H1 (cell line): ENCODE data around the gene MITF. TPM values are rescaled to one million over a fixed set of nuclear protein-coding genes. Genes with fewer than 3 reads are reported as not detected.

Experiments
- ATF3 ChIP-seq: IDR thresholded peaks from 2 replicates; pipeline ENCODE4 v1.6.1; 2011; ENCODE audit warnings: low read depth, mild to moderate bottlenecking, low read length; ENCODE audit not compliant: insufficient read depth
- CHD1 ChIP-seq: IDR thresholded peaks from 2 replicates; pipeline ENCODE4 v1.6.1; 2012; ENCODE audit warnings: low read depth, low read length, improper control_type of control experiment
- CTCF ChIP-seq, 3 experiments: IDR thresholded peaks; 1 replicate in 2 of 3; 2 replicates in 1 of 3; pipeline versions ENCODE4 v1.5.1 to v1.6.1; 2011; ENCODE audit warnings: low read length in 3 of 3, mild to moderate bottlenecking in 3 of 3, inconsistent platforms in 2 of 3, low read depth in 1 of 3, moderate library complexity in 1 of 3; ENCODE audit not compliant: insufficient read depth in 1 of 3; ENCODE audit errors: control extremely low read depth in 1 of 3
- E2F6 ChIP-seq: IDR thresholded peaks from 2 replicates; pipeline ENCODE4 v1.6.1; 2012; ENCODE audit warnings: inconsistent platforms
- HDAC6 ChIP-seq: IDR thresholded peaks from one replicate; pipeline ENCODE4 v1.7.1; 2012; ENCODE audit warnings: low read depth, mild to moderate bottlenecking, inconsistent platforms, low read length, moderate library complexity
- JUN ChIP-seq: IDR thresholded peaks from 2 replicates; pipeline ENCODE4 v1.6.1; 2011; ENCODE audit warnings: low read depth, mild to moderate bottlenecking, improper control_type of control experiment, low read length
- SUZ12 ChIP-seq: fragments of 200-600 bp; sonication (generic); IDR thresholded peaks from 2 replicates; pipeline ENCODE4 v1.6.1; 2012; ENCODE audit warnings: mild to moderate bottlenecking, inconsistent platforms, low read length, moderate library complexity, mixed read lengths
- polyA plus RNA-seq, 7 experiments: library from polyadenylated mRNA; depleted of rRNA in 3 of 7; stranded (reverse) in 5 of 7; unstranded in 2 of 7; fragments of >200 nt in 5 of 7; fragments of 200-250 nt in 2 of 7; gene quantifications; 1 replicate in 5 of 7; 2 replicates in 1 of 7; 4 replicates in 1 of 7; pipeline versions ENCODE4 v1.2.1 to v1.2.3, GENCODE V29; 2011 to 2013; ENCODE audit warnings: missing spikeins in 2 of 7, mixed read lengths in 2 of 7
- total RNA-seq: library from RNA; stranded (reverse); fragmentation: NEBNext Ultra II Directional; extraction: Animal tissue kit (Norgen Biotek cat#: 25700); gene quantifications from 2 replicates; pipeline ENCODE4 v1.2.1, GENCODE V29; 2021
- TF ChIP-seq, protein P1 (sequence below): IDR thresholded peaks from 2 replicates; pipeline ENCODE4 v1.6.1; 2012; ENCODE audit warnings: inconsistent platforms

MITF gene
- total and polyA plus RNA-seq, 2 of the 8 experiments (the other 6 are each of a cell fraction or from before 2014, with no cell fraction given): 0.53 to 1.4 TPM

GRCh38 chr3:69906351-69906966 lies 167.2 kb downstream of the MITF start (continued):
- no peak for TF ChIP-seq JUN
- TF ChIP-seq, protein P1, sequence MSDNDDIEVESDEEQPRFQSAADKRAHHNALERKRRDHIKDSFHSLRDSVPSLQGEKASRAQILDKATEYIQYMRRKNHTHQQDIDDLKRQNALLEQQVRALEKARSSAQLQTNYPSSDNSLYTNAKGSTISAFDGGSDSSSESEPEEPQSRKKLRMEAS: no peak
- TF ChIP-seq SUZ12: no peak
- TF ChIP-seq E2F6: no peak
- no peak for TF ChIP-seq CTCF (IDR thresholded peaks at IDR 0.05; ENCODE audit: control extremely low read depth in 1 of 3, insufficient read depth in 1 of 3, low read depth in 1 of 3, low read length in 3 of 3)
- TF ChIP-seq ATF3: no peak
- no peak for TF ChIP-seq CHD1
- no peak for TF ChIP-seq HDAC6
